HG03354 (cell line): ENCODE measurements around the gene RHEB.

Source experiments
- ATAC-seq: cut with Tn5 transposase; IDR thresholded peaks from one replicate; pipeline ENCODE4 v1.9.1; 2021; ENCODE audit warnings: mild to moderate bottlenecking; ENCODE audit not compliant: unreplicated experiment, poor library complexity, severe bottlenecking

The RHEB gene

DNA sequence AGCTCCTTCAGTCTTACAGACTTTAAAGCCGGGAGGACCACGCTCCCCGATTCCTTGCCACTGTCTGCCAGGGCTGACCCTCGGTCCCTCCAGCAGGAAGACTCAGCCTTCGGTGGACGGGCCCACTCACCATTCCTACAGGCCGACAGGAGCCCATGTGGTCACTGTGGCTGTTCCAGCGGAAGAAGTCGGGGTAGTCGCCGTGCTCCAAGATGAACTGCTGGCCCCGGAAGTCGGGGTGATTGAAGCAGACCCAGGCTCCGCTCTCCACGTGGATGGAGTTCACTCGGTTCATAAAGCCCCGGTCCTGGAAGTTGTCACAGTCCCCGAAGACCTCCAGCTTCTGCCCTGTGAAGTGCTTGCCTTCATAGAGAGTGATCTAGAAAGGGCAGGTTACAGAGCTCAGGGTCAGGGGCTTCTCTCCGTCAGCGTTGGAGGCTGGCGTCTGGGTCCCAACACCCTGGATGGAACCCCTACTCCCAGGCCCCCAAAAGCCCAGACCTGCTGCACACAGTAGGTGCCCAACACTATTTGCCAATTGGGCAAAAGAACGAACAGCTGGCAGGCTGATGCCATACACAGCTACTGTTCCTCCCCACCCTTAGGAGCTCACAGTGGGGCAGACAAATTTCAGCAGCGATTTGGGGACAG, 81.7 kb downstream of the RHEB start:
- no peak for ATAC-seq

DNA sequence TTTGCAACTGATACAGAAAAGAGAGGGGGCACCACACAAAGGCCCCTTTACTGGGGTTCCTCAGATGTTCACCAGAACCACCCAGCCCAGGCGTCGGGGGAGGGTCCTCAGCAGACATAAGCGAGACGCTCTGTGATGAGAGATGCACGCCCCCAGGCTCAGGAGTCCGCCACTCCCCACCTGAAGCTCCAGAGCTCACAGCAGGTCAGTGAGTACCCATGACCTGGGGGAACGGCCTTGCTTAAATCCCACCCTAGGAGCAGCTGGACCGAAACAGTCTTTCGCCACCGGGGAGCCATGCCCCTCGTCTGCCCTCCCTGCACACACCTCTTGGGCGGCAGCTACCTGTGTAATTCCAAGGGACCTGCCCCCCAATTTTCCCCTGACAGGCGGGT, 82.5 kb downstream of the RHEB start:
- no peak for ATAC-seq

DNA sequence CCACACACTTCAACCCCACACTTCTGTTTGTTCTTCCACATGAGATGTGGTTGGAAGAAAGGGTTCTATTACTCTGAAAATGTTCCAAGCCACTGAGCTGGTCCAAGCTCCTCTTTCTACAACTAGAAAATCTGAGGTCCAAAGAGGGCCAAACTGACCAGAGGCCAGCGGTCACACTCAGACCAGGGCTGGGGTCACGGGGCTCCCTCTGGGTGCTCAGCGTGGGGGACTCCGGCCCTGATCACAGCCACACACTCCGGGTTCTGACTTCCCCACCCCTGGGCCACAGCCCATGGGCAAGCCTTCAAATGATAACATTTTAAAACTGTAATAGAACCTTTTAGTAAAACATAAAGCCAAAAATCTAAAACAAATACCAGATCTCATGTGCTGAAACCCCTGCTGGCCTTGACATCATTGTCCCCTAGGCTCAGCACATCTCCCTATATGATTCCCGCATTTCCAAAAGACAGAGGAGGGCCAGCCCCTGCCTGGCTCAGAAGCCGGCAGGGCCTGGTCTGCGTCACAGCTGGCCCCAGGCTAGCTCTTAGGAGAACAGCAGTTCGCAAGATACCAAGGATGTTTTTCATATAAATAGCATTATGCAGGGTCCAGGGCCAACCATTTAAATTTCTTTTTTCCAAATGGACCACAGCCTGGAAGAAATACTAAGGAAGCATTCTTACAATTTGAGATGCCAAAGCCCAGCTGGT, 83.1 kb downstream of the RHEB start:
- ATAC-seq: no peak

DNA sequence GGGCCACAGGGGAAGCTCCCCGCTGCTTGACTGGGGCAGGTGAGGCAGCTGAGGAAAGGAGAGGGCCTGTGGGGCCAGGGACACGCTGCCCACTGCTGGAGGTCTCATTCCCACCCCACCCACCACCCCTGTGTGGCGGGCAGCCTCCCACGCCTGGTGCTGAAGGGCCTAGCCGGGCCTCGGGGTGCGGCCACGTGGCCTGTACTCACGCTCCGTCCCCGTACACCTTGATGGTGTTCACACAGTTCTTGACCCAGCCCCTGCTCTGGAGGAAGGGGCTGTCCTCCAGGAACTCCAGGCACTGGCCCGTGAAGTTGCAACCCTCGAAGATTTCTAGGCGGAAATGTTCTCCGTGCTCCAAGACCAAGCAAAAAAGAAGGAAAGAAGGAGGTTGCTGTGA, 83.7 kb downstream of the RHEB start:
- no peak for ATAC-seq

DNA sequence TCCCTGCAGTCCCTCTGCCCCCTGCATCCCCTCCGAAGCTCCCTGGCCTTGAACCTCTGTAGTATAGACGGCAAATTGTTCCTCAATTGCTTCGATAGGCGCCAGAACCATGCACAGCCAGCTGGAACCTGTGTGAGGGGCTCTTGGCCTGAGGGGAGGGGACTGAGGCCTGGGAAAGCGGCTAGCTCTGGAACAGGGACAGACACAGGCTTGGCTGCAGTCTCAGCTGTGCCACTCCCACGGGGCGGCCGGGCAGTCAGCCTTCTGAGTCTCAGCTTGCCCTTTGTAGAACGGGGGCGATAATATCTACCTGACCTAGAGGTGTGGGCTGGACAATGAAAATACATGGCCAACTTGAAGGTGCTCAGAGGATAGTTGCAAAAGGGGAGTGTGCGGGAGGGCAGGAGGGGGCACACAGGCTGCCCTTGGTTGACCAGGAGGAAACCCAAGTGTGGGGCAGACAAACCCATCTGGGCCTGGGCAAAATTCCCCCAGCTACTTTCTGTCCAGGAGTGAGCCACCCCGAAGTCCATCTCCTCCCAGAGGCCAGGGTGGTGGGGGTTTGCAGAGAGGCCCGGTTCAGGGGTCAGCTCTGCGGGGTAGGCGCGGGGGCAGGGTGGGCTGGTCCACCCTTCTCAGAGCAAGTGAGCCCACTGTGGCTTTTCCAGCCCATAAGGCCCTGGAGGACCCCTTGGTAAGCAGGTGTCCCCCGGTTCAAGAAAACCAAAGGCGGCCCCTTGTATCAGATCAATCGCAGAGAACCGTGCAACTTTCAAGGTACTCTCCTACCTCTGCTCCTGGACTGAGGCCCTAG, 84.4 kb downstream of the RHEB start:
- ATAC-seq: no peak

DNA sequence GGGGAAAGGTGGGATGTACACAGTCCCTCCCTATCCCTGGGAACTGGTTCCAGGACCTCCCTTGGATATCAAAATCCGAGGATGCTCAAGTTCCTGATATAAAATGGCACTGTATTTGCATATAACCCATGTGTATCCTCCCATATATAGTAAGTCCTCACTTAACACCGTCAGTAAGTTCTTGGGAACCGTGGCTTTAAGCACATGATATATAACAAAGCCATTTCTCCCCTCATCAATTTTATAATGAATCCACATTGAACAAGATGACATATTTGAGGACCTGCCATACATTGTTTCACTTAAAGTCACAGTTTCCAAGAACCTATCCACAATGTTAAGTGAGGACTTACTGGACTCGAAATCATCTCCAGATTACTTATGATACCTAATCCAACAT, 85.1 kb downstream of the RHEB start:
- ATAC-seq: no peak

DNA sequence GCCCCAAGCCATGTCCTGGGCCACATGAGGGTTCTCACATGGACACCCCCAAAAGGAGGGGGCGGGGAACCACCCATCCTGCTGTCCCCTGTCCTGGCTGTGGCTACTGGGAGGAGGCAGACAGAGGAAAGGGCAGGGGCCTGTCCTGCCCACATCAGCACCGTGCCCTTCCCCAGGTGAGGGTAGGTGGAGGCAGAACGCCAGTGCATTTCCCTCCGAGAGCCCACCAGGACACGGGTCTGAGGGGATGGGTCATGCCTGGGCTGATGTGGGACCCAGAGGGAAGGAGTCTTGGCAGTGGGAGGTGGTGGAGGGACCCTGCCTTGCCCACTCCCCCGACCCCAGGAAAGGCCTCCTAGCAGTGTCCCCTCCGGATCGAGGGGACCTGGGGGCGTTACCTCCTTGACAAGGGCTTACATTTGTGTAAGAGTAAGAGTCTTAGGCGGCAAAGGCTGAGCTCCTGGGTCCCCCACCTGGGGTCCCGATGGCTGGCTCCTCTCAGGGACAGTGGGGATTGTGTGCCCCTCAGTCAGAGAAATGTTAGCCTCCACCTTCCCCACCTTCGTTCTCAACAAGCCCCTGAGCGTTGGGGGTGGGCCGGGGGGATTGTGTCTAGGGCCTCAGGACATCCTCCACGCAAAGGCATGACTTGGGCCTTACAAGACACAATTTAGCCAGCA, 85.8 kb downstream of the RHEB start:
- ATAC-seq: no peak

DNA sequence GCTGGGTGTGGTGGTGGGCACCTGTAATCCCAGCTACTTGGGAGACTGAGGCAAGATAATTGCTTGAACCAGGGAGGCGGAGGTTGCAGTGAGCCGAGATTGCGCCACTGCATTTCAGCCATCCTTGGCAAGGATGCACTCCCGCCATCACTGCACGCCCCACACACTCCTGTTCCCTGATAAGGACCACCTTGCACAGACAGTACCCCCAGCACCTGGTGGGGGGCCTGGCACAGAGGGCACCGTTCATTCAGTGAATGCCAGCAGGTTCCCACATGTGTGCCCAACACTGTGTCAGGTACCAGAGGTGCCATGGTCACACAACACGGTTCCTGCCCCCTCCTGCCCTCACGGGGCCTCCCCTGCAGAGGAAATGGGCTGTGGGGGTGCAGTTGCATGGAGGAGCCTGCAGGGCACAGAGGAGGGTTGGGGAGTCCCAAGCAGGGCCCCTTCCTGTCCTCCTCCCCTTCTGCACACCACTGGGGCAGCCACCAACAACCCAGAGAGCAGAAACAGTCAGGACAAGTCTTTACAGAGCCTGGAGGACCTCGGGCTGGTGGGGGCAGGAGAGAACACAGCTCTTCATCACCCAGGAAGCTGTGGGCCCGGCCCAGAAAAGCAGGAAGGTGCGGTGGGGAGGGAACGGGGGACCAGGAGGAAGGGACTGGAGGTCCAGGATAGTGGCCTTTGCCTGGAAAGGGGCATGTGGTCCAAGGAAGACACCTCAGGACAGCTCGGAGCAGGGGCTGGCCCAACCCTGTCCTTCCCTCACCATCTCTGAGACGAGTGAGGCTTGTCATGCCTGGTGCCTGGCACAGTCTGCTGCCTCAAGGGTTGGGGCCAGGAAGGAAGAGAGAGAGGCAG, 86.8 kb downstream of the RHEB start:
- ATAC-seq: peak; percentile 71

DNA sequence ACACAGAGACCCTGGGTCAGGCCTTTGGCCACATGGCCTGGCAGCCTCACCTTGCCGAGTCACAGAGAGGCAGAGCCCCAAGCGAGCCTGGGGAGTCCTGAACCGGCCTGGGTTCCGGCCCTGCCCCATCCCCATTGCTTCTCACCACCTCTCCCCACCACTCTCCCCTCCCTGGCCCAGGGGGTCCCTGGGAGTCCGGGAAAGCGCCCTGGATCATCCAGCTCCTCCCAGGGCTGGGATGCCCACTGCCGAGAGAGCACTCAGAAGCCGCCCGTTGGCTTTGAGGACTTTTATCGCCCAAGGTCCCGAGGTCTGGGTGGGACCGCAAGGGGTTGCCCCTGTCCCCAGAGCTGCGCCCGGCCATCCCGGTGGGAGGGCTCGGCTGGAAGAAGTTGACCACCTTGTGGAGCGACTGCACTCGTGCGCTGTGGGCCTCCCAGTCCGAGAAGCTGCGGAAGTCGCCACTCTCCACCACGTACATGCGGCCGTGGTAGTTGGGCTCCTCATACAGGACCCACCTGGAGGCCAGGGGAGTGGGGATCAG, 87.9 kb downstream of the RHEB start:
- no peak for ATAC-seq

DNA sequence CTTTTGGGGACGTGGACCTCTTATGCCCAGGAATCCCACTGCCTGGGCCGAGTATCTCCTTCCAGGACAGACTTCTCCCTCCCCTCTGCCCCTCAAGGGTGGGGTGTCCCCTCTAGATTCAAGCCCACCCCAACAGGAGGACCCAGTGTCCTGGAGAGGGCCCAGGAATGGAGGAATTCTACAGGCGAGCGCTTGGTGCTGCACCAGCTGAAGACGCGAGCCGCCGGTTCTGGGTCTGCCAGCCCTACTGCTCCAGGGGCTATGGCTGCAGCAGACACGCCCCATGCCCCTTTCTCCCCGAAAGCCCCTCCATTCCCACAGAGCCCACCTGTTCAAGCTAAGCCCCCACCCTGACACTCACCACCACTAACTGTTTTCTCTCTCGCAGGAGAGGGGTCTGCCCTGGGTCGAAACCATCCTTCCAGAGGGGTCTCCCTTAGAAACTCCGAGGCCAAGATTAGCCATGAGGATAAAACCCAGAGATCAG, 88.4 kb downstream of the RHEB start:
- no peak for ATAC-seq

DNA sequence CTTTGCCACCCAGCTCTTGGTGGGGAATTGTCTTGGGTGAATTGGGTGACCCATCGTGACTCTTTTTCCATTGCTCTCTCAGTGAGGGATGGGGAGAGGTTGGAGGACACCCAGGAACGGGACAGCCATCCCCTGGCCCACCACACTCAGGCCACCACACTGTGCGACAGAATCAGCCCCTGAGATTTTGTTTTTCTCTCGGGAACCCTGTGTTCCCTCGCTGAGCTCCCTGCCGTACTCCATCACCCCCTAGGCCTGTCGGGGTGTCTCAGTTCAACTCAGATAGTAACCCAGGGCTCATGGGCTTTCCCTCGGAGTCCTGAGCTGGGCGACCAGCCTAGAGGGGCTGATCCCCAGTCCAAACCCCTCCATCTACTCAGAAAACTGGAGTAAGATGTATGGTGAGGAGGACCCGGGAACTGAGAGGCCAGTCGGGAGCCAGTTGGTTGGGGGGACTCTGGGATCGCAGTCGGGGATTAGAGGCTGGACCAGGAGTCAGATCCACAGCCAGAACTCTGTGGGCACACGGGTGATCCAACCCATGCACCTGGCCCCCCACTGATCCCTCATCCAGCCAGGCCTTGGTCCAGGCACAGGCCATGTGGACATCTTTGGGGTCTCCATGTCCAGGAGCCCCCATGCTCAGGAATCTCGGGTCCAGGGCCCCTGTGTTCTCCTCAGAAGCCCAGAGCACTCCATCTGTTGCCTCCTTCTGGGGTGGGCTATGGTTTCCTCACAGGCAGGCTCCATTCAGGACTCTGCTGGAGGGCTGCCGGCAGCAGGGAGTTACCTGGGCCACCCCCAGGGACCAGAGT, 89.1 kb downstream of the RHEB start:
- ATAC-seq: no peak

DNA sequence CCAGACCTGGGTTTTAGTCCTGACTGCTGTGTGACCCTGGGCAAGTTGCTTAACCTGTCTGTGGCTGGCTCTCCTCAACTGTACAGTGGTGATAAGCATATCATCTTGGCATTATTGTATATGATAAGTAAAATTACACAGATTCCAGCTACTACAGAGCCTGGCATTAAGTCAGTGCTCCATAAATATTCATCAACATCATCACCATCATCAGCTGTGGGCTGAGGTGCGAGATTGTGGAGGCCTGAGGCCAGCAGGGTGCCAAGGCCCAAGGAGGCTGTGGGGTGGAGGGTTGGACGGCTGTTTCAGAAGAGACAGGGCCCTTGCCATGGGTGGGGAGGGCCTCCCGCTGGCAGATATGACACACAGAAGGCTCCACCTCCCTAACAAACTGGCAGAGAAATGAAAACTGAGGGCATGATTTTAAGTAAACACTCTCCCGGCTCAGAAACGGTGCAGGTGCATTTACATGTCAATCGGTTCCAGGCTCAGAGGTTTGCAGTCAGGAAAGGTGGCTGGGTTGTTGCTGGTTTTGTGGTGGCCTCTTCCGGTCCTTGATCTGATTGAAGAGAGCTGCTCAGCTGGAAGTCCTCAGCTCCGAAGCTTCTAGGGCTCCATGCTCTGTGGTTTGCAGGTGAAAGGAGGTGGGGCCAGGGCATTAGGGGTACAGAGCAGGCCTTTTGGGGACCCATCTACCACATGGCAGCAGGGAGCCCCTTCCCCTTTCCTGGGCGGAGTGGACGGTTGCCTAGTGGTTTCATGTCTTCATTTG, 89.9 kb downstream of the RHEB start:
- ATAC-seq: peak; percentile 60

DNA sequence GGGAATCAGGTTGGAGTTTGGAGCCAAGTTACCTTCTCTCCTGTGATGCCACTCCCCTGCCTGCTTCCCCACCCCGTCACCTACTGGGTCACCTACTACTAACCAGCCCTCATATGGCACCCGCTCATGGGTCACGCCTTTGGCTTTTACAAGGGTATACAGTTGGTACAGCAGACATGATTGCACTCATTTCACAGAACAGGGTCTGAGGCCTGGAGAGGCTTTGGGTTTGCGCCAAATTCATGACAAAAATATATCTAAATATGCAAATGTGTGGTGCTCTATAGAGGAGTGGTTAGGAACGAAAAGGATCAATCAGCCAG, 90.5 kb downstream of the RHEB start:
- ATAC-seq: no peak

DNA sequence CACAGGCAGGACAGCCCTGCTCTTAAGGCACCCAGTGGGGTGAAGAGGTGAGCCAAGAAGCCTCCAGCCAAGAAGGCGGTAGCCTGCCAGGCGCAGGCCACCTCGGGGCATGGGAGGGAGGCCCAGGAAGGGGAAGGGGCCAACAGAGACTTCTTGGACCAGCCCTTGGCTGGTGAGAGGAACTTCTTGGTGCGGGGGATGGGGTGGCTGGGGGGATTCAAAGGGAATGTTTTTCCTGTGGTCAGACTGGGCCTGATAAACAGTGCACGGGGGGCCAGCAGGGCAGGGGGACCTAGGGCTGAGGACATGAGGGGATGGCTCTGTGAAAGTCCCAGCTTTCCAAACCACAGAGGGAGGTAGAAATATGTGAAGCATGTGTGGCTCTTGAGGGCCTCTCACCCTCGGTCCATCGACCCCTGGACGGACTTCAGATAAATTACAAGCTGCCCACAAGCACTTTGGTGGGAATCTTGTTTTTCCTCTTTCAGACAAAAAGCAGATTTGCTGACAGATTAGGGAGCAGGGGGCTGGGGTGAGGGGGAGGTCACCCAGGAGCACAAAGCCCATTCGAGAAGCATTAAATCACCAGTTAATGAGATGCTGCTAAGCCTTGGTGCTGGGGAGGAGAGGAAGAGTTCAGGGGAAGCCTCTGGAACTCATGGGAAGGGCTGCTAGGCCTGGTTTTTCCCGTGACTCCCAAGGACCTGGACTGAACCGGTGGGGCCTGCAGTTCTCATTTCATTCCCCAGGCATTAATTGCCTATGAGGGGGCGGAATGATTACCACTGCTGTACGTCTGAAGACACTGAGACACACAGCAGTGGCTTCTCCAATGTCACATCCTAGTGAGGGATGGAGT, 91.1 kb downstream of the RHEB start:
- ATAC-seq: no peak

DNA sequence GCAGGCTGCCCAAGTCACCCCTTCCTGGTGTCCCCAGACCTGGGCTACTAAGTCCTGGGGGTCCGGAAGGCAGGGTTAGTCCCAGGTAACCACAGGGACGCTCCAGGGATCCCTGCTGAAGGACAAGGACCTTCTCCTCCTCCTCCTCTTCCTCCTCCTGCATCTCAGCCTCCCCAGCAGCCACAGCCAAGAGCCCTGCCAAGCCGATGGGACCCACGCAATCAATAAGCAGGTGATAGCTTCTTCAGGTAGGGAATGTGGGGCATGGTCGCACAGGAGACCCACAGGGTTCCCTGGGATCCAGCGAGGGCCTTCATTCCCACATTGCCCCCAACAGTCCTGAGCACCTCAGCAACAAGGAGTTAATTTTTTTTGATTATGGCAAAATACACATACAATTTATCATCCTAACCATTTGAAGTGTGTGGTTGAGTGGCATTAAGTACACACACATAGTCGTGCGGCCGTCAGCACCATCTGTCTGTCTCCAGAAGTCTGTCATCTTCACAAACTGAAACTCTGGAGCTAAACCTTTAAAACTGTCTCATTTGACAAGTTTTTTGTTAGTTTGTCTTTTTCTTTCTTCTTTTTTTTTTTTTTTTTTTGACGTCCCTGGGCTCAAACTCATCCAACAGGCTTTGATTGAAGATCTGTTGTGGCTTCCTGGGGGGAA, 91.9 kb downstream of the RHEB start:
- no peak for ATAC-seq
